HG02938 (cell line): ENCODE data around the gene ZNF774.
"Not testable (repeated sequence)": the region's sequence is repeated elsewhere in the genome, so short reads cannot be mapped to it uniquely, and the experiment has no call there.

Experiments used
- ATAC-seq: cut with Tn5 transposase; IDR thresholded peaks from one replicate; pipeline ENCODE4 v1.9.1; 2021; ENCODE audit warnings: mild to moderate bottlenecking, moderate library complexity; ENCODE audit not compliant: unreplicated experiment

Gene ZNF774

GRCh38 chr15:90344662-90345061 is 7.4 kb upstream of the ZNF774 start:
- ATAC-seq: no peak

- no peak for ATAC-seq
Measured at GRCh38 chr15:90345857-90346256, 6.2 kb upstream of the ZNF774 start.

- ATAC-seq: not testable (repeated sequence)
Measured at GRCh38 chr15:90347431-90348065, 4.5 kb upstream of the ZNF774 start.

- no peak for ATAC-seq
Measured at GRCh38 chr15:90348456-90348855, 3.6 kb upstream of the ZNF774 start.

GRCh38 chr15:90349072-90349471 is 3.0 kb upstream of the ZNF774 start:
- no peak for ATAC-seq

- no peak for ATAC-seq
Measured at GRCh38 chr15:90349821-90350220, 2.3 kb upstream of the ZNF774 start.

GRCh38 chr15:90351479-90352106 is 491 bp upstream of the ZNF774 start:
- no peak for ATAC-seq

GRCh38 chr15:90354986-90355385 is 2.9 kb downstream of the ZNF774 start:
- ATAC-seq: no peak

- no peak for ATAC-seq
Measured at GRCh38 chr15:90358124-90359033, 6.3 kb downstream of the ZNF774 start.

- no peak for ATAC-seq
Measured at GRCh38 chr15:90360746-90361145, 8.7 kb downstream of the ZNF774 start.

GRCh38 chr15:90362936-90363212 is 10.8 kb downstream of the ZNF774 start:
- ATAC-seq: no peak

GRCh38 chr15:90364251-90364650 is 12.2 kb downstream of the ZNF774 start:
- ATAC-seq: no peak

GRCh38 chr15:90365414-90366055 is 13.5 kb downstream of the ZNF774 start:
- ATAC-seq: no peak

- no peak for ATAC-seq
Measured at GRCh38 chr15:90367576-90367975, 15.5 kb downstream of the ZNF774 start.

GRCh38 chr15:90375071-90375470 is 23.0 kb downstream of the ZNF774 start:
- no peak for ATAC-seq

GRCh38 chr15:90376789-90377188 is 24.7 kb downstream of the ZNF774 start:
- ATAC-seq: no peak

GRCh38 chr15:90379263-90379662 is 27.2 kb downstream of the ZNF774 start:
- no peak for ATAC-seq

- ATAC-seq: no peak
Measured at GRCh38 chr15:90381515-90381914, 29.4 kb downstream of the ZNF774 start.

GRCh38 chr15:90382320-90382719 is 30.2 kb downstream of the ZNF774 start:
- ATAC-seq: no peak

- no peak for ATAC-seq
Measured at GRCh38 chr15:90386221-90386620, 34.1 kb downstream of the ZNF774 start.
